B cell (primary cell): Measurements from ENCODE around the gene SEC61A1.

Experiments
- CTCF ChIP-seq: fragments of 200-600 bp; IDR thresholded peaks from one replicate; pipeline ENCODE4 v1.8.0; 2022; ENCODE audit warnings: antibody characterized with exemption, mild to moderate bottlenecking
- EZH2 ChIP-seq: IDR thresholded peaks from 2 replicates; pipeline ENCODE4 v1.6.1; 2012; ENCODE audit warnings: borderline replicate concordance, low read depth, mild to moderate bottlenecking, moderate library complexity, low read length; ENCODE audit not compliant: insufficient read depth, poor library complexity, severe bottlenecking

GRCh38 chr3:128051459-128051836 is 789 bp upstream of the SEC61A1 start:
- TF ChIP-seq CTCF (no peak), EZH2 (no peak)
